Brain microvascular endothelial cell (primary cell): ENCODE data around the gene PIK3C2G.

ENCODE experiments used
- DNase-seq: peaks from one replicate; pipeline ENCODE4 v3.0.0-alpha.2; 2020
- H3K27ac ChIP-seq: fragments of 250-450 bp; sonication (Bioruptor Pico); 2 replicates; pipeline ENCODE4 v1.5.1; 2020; ENCODE audit warnings: mild to moderate bottlenecking, moderate library complexity
- H3K27me3 ChIP-seq: fragments of 250-450 bp; sonication (Bioruptor Pico); replicated peaks from 2 replicates; pipeline ENCODE4 v1.5.1; 2020; ENCODE audit warnings: mild to moderate bottlenecking
- H3K36me3 ChIP-seq: fragments of 250-450 bp; sonication (Bioruptor Pico); replicated peaks from 2 replicates; pipeline ENCODE4 v1.5.1; 2020; ENCODE audit warnings: mild to moderate bottlenecking
- H3K4me3 ChIP-seq: 2 replicates; pipeline ENCODE4 v1.5.1; 2011; ENCODE audit warnings: low read depth, mild to moderate bottlenecking, control low read depth, low read length, moderate library complexity
- in situ Hi-C: cut with HindIII; loops from 2 replicates; pipeline ENCODE4 v1.10.0; 2017; ENCODE audit warnings: low sequenced_read_pairs, low pct_ligation_motif_present
- TF ChIP-seq, protein P1 (sequence below): IDR thresholded peaks from 2 replicates; pipeline ENCODE4 v1.5.1; 2011; ENCODE audit warnings: low read depth, mild to moderate bottlenecking, moderate library complexity, low read length, control low read depth, inconsistent platforms; ENCODE audit errors: missing control alignments

The PIK3C2G gene

GRCh38 chr12:18456344-18456743 is 195.0 kb downstream of the PIK3C2G start:
- Histone ChIP-seq H3K27me3 (no peaks in the 10 kb centered on the region), H3K36me3 (no peaks in the 10 kb centered on the region), H3K27ac (no peak overlapping the region), H3K4me3 (no peak overlapping the region)
- no peak for DNase-seq
- TF ChIP-seq, protein P1, sequence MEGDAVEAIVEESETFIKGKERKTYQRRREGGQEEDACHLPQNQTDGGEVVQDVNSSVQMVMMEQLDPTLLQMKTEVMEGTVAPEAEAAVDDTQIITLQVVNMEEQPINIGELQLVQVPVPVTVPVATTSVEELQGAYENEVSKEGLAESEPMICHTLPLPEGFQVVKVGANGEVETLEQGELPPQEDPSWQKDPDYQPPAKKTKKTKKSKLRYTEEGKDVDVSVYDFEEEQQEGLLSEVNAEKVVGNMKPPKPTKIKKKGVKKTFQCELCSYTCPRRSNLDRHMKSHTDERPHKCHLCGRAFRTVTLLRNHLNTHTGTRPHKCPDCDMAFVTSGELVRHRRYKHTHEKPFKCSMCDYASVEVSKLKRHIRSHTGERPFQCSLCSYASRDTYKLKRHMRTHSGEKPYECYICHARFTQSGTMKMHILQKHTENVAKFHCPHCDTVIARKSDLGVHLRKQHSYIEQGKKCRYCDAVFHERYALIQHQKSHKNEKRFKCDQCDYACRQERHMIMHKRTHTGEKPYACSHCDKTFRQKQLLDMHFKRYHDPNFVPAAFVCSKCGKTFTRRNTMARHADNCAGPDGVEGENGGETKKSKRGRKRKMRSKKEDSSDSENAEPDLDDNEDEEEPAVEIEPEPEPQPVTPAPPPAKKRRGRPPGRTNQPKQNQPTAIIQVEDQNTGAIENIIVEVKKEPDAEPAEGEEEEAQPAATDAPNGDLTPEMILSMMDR, result no peak
- in situ Hi-C loops, result no loop called here

GRCh38 chr12:18457362-18457761 is 196.0 kb downstream of the PIK3C2G start:
- Histone ChIP-seq H3K4me3 (no peak overlapping the region), H3K36me3 (no peaks in the 10 kb centered on the region), H3K27me3 (no peaks in the 10 kb centered on the region), H3K27ac (no peak overlapping the region)
- in situ Hi-C loops, result no loop called here
- no peak for DNase-seq
- TF ChIP-seq, protein P1, result no peak

DNA sequence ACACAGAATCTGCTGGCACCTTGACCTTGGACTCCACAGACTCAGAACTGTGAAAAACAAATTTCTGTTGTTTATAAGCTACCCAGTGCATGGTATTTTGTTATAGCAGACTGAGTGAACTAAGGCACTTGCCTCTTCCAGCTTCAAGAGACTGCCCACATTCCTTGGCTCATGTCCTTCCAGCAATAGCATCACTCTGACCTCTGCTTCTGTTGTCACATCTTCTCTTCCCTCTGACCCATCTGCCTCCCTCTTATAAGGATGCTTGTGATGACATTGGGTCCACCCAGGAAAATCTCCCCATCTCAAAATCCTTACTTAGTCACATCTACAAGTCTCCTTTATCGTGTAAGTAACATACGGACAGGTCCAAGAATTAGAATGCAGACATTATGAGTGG is 200.4 kb downstream of the PIK3C2G start:
- in situ Hi-C loops, result no loop called here

GRCh38 chr12:18462442-18462841 is 201.1 kb downstream of the PIK3C2G start:
- TF ChIP-seq, protein P1, result no peak
- in situ Hi-C loops, result no loop called here
- Histone ChIP-seq H3K27ac (no peak overlapping the region), H3K27me3 (no peaks in the 10 kb centered on the region), H3K4me3 (no peak overlapping the region), H3K36me3 (no peaks in the 10 kb centered on the region)
- peak; percentile 26 for DNase-seq

More for the DNA sequence above, 200.4 kb downstream of the PIK3C2G start:
- TF ChIP-seq, protein P1, result no peak
- no peak for DNase-seq
- no peak overlapping the region for H3K27ac ChIP-seq
- H3K36me3 ChIP-seq, result no peaks in the 10 kb centered on the region
- no peak overlapping the region for H3K4me3 ChIP-seq
- H3K27me3 ChIP-seq, result no peaks in the 10 kb centered on the region

DNA sequence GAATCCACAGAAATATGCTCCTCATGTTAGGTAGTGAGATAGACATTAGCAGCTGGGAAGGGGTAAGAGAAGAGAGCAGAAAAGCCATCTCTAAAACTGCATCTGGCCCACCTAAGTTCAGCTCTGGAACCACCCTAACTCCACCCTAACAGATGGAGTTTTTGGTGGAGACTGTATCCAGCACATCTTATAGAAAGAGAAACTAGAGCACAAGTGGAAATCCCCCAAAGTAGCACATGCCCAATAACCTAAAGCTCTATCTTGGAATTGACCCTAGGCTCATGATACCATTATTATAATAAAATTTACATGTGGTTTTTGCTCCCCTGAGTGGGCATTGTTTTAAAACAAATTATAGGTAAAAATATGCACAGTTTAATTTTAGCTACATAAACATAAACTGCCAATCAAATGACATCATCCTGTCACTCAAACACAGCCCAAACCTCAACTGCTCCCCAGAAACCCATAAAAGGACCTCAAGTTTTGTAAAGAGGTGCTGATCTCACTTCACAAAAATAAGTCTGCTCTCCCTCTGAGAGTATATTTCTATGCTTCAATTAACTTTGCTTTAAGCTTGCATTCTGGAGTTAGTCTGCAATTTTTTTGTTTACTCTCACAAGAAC is 206.4 kb downstream of the PIK3C2G start:
- TF ChIP-seq, protein P1, result no peak
- DNase-seq, result no peak
- Histone ChIP-seq H3K27me3 (no peaks in the 10 kb centered on the region), H3K27ac (no peak overlapping the region), H3K36me3 (no peaks in the 10 kb centered on the region), H3K4me3 (no peak overlapping the region)
- in situ Hi-C loops, result no loop called here
